GM21360 (cell line): ENCODE measurements around the gene ZNF136.
A peak's percentile ranks its signal among the peaks of the same experiment; 100 is the strongest.

Experiments used
- ATAC-seq: cut with Tn5 transposase; IDR thresholded peaks from one replicate; pipeline ENCODE4 v1.9.1; 2021; ENCODE audit warnings: mild to moderate bottlenecking, moderate library complexity; ENCODE audit not compliant: unreplicated experiment

ZNF136 gene

DNA sequence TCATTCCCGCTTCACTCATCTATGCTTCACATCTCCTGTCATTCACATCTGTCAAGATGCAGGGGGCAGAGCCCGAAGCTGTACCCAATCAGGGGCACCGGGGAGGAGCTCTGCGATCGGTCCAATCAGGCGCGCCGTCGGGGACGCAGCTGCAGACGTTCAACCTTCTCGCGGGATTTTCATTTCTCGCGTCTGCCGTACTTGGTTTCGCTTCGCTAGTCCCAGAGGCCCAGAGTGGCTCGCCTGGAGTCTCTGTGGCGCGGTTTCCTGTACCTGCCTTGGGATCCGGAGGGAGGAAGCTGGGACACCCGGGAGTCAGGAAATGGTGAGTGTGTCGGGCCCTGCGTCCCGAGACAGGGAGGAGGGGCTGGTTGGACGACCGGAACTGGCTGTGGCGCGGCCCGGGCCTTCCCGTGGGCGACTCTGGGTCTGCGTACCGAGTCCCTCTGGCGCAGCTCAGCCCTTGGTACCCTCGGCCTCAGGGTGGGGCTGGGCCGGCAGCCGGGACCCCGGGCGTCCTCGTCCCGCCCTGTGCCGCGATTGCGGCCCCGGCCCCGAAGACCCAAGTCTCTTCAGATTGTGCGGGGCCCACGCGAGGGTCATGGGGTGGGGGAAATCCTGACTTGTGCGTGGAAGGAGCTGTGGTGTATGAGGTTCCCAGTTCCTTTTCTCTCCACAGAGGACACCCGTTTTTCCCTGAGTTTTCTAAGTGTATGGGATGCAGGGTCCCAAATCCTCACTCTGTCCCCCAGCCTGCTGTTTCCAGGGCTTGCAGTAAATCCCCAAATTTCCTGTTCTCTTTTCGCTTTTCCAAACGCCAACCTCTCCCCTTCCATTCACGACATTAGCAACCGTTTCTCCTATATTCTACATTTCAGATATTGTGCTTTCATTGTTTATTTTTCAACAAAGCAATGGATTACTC lies at the start of gene ZNF136:
Gene ZNF136, plus strand, starts transcription at position 215 of the 925 bp plus-strand sequence. Its CDS starts 108 bp downstream, at position 323.
- ATAC-seq, result peak; percentile 88

DNA sequence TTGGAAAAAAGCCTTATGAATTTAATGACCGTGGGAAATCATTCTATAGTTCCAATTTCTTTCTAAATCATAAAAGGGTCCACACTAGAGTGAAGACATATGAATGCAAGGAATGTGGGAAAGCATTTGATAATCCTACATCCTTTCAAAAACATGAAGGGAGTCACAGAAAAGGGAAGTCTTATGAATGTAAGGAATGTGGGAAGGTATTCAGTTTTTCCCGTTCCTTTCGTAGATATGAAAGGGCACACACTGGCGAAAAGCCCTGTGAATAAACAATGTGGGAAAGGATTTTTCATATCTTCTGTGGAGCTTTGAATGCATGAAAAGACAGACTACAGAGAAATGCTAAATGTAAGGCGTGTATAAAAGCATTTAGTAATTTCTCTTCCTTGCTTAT lies 49.8 kb upstream of the ZNF136 start:
- no peak for ATAC-seq

GRCh38 chr19:12117201-12117970 lies 45.5 kb upstream of the ZNF136 start:
- no peak for ATAC-seq

DNA sequence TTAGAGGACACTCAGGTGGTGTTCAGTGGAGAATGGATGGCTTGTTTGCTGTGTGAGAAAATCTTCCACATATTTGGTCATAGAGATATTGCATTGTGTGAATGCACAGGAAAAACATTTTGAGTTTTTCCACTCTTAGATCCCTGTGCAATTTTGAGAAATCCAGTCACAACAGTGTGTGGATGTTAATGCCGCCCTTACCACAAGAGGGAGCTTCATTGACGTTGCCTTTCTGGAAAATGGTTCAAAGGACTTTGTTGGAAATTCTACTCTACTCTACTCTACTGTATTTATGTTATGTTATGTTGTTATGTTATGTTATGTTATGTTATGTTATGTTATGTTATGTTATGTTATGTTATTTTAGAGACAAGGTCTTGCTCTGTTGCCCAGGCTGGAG lies 36.2 kb upstream of the ZNF136 start:
- no peak for ATAC-seq

DNA sequence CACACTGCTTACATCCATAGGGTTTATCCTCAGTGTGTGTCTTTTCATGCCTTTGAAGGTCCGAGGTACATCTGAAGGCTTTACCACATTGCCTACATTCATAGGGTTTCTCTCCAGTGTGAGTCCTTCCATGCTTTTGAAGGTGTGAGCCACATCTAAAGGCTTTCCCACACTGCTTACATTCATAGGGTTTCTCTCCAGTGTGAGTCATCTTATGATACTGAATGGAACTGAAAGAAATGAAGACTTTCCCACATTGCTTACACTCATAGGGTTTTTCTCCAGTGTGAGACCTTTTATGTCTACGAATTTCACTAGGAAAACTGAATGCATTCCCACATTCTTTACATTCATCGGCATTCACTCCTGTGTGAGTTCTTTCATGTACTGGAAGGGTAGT lies 29.8 kb upstream of the ZNF136 start:
- no peak for ATAC-seq

DNA sequence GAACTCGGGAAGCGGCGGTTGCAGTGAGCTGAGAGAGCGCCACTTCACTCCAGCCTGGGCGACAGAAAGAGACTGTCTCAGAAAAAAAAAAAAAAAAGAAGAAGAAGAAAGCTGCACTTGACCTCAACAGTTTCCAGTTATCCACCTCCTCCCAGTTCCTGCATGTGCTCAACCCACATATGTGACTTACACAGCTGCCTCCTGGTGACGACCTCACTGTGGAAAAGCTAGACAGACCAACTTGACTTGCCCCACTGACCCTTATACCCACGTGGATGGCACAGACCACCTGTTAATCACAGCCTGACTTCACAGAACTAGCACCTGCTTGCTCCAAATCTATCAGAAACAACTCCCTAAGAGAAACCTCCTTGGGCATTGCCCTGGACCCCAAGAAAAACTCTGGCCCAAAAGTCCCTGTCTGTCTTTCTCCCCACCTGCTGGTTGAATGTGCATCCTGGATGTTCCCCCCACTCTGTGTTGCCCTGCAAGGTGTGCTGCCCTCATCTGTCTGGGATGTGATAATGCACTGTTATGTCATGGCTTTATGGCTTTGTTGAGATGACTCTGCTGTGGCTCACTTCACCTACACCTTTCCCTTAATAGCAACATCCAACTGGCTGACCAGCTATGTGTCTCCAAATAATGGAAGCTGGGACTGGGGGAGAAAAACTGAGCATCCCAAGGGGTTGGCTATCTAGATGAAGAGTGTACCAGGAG lies 25.5 kb upstream of the ZNF136 start:
- no peak for ATAC-seq

GRCh38 chr19:12139269-12139668 lies 23.6 kb upstream of the ZNF136 start:
- ATAC-seq, result no peak

DNA sequence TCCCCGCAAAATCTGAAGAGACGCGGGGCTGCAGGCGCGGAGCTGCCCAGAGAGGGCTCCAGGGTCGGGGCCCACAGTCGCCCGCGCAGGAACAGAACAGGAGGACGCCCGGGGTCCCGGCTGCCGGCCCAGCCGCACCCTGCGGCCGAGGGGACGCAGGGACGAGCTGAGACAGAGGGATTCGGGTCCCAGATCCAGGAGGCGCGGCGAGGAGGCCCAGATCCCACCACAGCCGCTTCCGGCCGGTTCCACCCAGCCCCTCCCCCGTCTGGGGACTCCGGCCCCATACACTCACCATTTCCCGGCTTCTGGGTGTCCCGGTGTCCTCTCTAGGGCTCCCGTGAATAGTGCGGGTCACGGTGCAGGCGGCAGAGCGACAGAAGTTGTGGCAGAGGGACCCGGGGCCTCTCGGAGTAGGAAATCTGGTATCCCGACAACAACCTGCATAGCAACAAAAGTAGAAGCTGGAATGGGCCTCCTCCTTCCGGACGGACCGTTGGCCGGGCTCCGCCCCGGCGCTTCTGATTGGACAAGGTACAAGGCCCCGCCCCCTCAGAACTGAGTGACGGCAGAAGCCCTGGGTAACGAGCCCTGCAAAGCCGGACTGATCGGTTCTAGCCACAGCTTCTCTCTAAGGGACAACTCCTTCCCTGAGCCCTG lies 22.9 kb upstream of the ZNF136 start, which contains the start of gene ZNF20:
Gene ZNF20, minus strand, starts transcription at position 466 of the 660 bp plus-strand sequence. Its CDS starts 168 bp downstream, at position 298.
- peak; percentile 76 for ATAC-seq

DNA sequence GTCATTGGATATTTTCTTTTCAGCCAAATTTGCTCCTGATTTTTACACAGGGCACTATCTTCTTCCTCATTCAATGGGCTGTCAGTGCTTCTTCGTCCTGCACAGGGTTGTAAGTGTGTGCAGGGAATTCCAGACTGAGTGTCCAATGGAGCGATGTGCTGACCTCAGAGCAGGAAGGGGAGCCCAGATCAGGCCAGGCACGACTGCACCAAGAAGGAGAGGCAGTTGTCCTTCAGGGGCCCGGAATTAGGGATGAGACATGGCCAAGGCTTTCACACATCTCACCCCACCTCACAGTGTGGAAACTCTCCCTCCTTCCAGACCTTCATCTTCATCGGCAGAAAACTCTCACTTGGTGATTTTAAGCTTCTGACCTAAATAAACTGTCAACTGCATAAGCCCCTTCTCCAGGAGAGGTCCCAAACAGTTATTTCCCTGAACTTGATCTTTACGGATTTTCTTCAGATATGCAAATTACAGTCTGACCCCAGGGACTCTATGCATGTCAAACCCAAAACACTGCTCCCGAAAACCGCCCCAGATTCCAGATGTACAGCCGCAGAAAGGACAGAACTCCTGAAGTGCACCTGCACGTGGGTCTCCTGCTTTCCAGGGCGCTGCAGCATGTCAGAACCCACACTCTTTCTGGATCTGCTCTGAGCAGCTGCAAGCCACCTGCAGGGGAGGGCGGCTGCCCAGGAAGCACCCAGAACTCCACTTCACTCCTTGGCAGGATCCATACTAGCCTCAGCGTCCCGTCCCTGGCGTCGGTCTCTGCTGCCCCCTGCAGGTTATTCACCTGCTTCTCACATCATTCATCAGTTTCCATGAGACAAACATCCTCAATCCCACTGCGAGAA lies 22.1 kb upstream of the ZNF136 start:
- peak; percentile 19 for ATAC-seq

GRCh38 chr19:12141405-12141736 lies 21.5 kb upstream of the ZNF136 start:
- ATAC-seq, result no peak

DNA sequence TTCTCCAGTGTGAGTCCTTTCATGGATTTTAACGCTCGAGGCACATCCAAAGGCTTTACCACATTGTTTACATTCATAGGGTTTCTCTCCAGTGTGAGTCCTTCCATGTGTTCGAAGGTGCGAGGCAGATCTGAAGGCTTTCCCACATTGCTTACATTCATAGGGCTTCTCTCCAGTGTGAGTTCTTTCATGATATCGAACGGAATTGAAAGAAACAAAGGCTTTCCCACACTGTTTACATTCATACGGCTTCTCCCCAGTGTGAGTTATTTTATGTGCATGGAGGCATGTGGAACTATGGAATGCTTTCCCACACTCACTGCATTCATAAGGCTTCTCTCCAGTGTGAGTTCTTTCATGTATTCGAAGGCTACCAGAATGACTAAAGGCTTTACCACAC lies 17.5 kb upstream of the ZNF136 start:
- ATAC-seq, result no peak

- ATAC-seq, result no peak
Observed at GRCh38 chr19:12155324-12155860, 7.5 kb upstream of the ZNF136 start.

GRCh38 chr19:12156223-12157058 lies 6.5 kb upstream of the ZNF136 start, which contains the start of gene ZNF625:
Gene ZNF625 (minus strand): TSS chr19:12156734. CDS start chr19:12156558, 176 bp downstream.
- no peak for ATAC-seq

GRCh38 chr19:12159773-12160414 lies 3.0 kb upstream of the ZNF136 start:
- no peak for ATAC-seq

DNA sequence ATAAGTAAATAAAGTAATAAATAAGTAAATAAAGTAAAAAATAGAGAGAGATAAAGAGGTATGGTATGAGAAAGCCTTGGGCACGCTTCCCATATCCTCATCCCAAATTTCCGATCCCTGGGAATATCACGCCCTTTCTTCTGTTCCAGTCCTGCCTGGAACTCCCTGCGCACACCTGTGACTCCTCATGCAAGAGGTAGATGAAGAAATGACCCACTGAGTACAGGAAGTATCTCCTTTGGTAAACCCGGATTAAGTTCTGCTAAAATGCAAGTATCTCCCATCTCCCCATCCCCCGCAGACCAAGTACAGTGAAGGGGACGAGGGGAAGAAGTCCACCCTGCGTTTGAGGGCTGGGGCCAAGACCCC lies 399 bp upstream of the ZNF136 start:
- no peak for ATAC-seq

GRCh38 chr19:12163826-12164225 lies 930 bp downstream of the ZNF136 start:
- no peak for ATAC-seq

- ATAC-seq, result no peak
Observed at GRCh38 chr19:12166626-12167025, 3.7 kb downstream of the ZNF136 start.

GRCh38 chr19:12180377-12180776 lies 17.5 kb downstream of the ZNF136 start:
- ATAC-seq, result no peak
